ENCODE data around the gene VSNL1. TPM values are rescaled to one million over a fixed set of nuclear protein-coding genes. Genes with fewer than 3 reads are reported as not detected.

The VSNL1 gene
- total and polyA plus RNA-seq, 2 experiments from 2014 or later: 102 to 112 TPM

- H3K27me3 ChIP-seq (ENCODE audit: insufficient read depth): no peaks in the 10 kb centered on the region
- H3K27ac Mint-ChIP-seq: no peak overlapping the region
- H3K4me2 ChIP-seq: no peak overlapping the region
- H3K4me3 Mint-ChIP-seq: no peak overlapping the region
- no peaks in the 10 kb centered on the region for H3K9me3 Mint-ChIP-seq
- H3K9me2 ChIP-seq (ENCODE audit: insufficient read depth): no peaks in the 10 kb centered on the region
- peaks cover 26% of the 10 kb centered on the region for H3K79me2 ChIP-seq (replicated peaks; ENCODE audit: insufficient read depth)
- TF ChIP-seq POLR2AphosphoS5 (IDR thresholded peaks at IDR 0.05; ENCODE audit: low read depth) (no peak), EZH2 (IDR thresholded peaks at IDR 0.05; ENCODE audit: low read depth, unreplicated experiment) (no peak), STAT1 (IDR thresholded peaks at IDR 0.05; ENCODE audit: unreplicated experiment) (no peak), REST (IDR thresholded peaks at IDR 0.05; ENCODE audit: unreplicated experiment) (no peak), CREB1 (CRISPR knock-in tag; IDR thresholded peaks at IDR 0.05; ENCODE audit: low read depth) (no peak), ZNF331 (CRISPR knock-in tag; IDR thresholded peaks at IDR 0.05; ENCODE audit: low read depth) (no peak), EZH2phosphoT487 (IDR thresholded peaks at IDR 0.05; ENCODE audit: unreplicated experiment) (no peak), ZNF114 (CRISPR knock-in tag; IDR thresholded peaks at IDR 0.05) (no peak), NANOG (IDR thresholded peaks at IDR 0.05; ENCODE audit: borderline replicate concordance) (no peak), JUNB (IDR thresholded peaks at IDR 0.05; ENCODE audit: unreplicated experiment) (no peak)
- TF ChIP-seq, protein P1, sequence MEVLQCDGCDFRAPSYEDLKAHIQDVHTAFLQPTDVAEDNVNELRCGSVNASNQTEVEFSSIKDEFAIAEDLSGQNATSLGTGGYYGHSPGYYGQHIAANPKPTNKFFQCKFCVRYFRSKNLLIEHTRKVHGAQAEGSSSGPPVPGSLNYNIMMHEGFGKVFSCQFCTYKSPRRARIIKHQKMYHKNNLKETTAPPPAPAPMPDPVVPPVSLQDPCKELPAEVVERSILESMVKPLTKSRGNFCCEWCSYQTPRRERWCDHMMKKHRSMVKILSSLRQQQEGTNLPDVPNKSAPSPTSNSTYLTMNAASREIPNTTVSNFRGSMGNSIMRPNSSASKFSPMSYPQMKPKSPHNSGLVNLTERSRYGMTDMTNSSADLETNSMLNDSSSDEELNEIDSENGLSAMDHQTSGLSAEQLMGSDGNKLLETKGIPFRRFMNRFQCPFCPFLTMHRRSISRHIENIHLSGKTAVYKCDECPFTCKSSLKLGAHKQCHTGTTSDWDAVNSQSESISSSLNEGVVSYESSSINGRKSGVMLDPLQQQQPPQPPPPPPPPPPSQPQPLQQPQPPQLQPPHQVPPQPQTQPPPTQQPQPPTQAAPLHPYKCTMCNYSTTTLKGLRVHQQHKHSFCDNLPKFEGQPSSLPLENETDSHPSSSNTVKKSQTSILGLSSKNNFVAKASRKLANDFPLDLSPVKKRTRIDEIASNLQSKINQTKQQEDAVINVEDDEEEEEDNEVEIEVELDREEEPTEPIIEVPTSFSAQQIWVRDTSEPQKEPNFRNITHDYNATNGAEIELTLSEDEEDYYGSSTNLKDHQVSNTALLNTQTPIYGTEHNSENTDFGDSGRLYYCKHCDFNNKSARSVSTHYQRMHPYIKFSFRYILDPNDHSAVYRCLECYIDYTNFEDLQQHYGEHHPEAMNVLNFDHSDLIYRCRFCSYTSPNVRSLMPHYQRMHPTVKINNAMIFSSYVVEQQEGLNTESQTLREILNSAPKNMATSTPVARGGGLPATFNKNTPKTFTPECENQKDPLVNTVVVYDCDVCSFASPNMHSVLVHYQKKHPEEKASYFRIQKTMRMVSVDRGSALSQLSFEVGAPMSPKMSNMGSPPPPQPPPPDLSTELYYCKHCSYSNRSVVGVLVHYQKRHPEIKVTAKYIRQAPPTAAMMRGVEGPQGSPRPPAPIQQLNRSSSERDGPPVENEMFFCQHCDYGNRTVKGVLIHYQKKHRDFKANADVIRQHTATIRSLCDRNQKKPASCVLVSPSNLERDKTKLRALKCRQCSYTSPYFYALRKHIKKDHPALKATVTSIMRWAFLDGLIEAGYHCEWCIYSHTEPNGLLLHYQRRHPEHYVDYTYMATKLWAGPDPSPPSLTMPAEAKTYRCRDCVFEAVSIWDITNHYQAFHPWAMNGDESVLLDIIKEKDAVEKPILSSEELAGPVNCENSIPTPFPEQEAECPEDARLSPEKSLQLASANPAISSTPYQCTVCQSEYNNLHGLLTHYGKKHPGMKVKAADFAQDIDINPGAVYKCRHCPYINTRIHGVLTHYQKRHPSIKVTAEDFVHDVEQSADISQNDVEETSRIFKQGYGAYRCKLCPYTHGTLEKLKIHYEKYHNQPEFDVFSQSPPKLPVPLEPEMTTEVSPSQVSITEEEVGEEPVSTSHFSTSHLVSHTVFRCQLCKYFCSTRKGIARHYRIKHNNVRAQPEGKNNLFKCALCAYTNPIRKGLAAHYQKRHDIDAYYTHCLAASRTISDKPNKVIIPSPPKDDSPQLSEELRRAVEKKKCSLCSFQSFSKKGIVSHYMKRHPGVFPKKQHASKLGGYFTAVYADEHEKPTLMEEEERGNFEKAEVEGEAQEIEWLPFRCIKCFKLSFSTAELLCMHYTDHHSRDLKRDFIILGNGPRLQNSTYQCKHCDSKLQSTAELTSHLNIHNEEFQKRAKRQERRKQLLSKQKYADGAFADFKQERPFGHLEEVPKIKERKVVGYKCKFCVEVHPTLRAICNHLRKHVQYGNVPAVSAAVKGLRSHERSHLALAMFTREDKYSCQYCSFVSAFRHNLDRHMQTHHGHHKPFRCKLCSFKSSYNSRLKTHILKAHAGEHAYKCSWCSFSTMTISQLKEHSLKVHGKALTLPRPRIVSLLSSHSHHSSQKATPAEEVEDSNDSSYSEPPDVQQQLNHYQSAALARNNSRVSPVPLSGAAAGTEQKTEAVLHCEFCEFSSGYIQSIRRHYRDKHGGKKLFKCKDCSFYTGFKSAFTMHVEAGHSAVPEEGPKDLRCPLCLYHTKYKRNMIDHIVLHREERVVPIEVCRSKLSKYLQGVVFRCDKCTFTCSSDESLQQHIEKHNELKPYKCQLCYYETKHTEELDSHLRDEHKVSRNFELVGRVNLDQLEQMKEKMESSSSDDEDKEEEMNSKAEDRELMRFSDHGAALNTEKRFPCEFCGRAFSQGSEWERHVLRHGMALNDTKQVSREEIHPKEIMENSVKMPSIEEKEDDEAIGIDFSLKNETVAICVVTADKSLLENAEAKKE (CRISPR knock-in tag; IDR thresholded peaks at IDR 0.05): no peak
- TF ChIP-seq, protein P2, sequence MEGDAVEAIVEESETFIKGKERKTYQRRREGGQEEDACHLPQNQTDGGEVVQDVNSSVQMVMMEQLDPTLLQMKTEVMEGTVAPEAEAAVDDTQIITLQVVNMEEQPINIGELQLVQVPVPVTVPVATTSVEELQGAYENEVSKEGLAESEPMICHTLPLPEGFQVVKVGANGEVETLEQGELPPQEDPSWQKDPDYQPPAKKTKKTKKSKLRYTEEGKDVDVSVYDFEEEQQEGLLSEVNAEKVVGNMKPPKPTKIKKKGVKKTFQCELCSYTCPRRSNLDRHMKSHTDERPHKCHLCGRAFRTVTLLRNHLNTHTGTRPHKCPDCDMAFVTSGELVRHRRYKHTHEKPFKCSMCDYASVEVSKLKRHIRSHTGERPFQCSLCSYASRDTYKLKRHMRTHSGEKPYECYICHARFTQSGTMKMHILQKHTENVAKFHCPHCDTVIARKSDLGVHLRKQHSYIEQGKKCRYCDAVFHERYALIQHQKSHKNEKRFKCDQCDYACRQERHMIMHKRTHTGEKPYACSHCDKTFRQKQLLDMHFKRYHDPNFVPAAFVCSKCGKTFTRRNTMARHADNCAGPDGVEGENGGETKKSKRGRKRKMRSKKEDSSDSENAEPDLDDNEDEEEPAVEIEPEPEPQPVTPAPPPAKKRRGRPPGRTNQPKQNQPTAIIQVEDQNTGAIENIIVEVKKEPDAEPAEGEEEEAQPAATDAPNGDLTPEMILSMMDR (conservative IDR thresholded peaks at IDR 0.05; ENCODE audit: low read depth in 2 of 2): no peak
- TF ChIP-seq, protein P3, sequence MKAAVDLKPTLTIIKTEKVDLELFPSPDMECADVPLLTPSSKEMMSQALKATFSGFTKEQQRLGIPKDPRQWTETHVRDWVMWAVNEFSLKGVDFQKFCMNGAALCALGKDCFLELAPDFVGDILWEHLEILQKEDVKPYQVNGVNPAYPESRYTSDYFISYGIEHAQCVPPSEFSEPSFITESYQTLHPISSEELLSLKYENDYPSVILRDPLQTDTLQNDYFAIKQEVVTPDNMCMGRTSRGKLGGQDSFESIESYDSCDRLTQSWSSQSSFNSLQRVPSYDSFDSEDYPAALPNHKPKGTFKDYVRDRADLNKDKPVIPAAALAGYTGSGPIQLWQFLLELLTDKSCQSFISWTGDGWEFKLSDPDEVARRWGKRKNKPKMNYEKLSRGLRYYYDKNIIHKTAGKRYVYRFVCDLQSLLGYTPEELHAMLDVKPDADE (IDR thresholded peaks at IDR 0.05): no peak
- H3F3A ChIP-seq (replicated peaks; ENCODE audit: low read depth): no peaks in the 10 kb centered on the region
- no peak overlapping the region for H3K4me3 ChIP-seq
- peaks cover 52% of the 10 kb centered on the region for H3K4me1 Mint-ChIP-seq
- no peak for ATAC-seq
- peaks cover 9% of the 10 kb centered on the region for H4K20me1 ChIP-seq (replicated peaks; ENCODE audit: insufficient read depth)
- peaks cover 59% of the 10 kb centered on the region for H3K4me1 ChIP-seq (ENCODE audit: insufficient read depth)
- no peak for DNase-seq (ENCODE audit: low spot score)
- peaks cover 34% of the 10 kb centered on the region for H3K36me3 Mint-ChIP-seq (ENCODE audit: low read depth)
- H3K36me3 ChIP-seq (ENCODE audit: insufficient read depth): peaks cover 14% of the 10 kb centered on the region; the same call in 1 of the 2 replicates
- no peaks in the 10 kb centered on the region for H3K27me3 Mint-ChIP-seq (ENCODE audit: insufficient read depth, low read depth, poor library complexity)
- no peak overlapping the region for H2AFZ ChIP-seq
- H3K27ac ChIP-seq (ENCODE audit: low read depth): no peak overlapping the region
These were observed 52.4 kb downstream of the VSNL1 start for GRCh38 chr2:17592731-17593409.

All from GM23338 (cell line).